ENCODE data around the gene ANKRD42.

ANKRD42 gene

DNA sequence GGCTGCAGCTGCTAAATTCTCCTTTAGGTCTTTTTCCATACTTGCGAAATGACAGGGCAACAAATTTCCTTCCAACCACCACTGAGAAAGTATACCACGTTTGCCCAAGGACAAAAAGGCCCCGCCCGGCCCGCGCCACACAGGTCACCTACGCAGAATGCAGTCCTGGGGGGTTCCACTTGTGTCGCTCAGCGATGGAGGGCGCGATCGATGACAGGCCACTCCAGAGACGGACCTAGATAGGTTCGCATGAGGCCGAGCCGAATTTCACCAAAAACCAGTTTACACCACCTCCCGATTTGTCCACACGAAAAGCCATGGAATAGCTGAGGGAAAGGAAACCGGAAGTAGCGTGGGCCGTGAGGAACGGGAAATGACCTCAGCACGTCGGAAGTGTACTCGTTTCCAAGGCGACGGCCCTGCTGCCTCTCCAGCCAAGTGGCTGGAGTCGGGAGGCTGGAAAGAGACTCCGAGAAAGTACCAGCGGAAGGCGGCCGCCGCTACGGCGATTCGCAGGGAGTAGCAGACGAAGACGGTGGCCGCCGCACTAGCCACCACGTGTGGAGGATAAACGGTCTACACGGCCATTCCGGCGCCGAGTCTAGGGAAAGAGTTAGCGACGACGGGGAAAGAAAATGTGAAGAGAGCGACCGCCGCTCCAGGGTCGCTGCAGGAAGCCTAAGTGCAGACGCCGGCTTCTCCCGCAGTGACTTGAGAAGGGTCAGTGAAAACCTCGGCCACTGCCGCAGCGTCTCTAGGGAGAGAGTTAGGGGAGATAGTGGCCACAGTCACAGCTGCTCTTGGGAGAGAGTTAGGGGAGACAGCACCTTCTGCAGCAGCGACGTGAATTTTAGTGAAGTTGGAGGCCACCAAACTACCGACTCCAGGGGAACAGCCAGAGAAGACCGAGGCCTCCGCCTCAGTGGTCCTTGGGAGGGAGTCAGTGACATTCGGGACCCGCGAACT lies at the start of gene ANKRD42:
TSS of gene ANKRD42 (plus strand) at position 398 of the 966 bp plus-strand sequence. CDS start 959 bp downstream, outside the sequence.
- DNase-seq (ENCODE audit: low read depth): peak; percentile 97

DNA sequence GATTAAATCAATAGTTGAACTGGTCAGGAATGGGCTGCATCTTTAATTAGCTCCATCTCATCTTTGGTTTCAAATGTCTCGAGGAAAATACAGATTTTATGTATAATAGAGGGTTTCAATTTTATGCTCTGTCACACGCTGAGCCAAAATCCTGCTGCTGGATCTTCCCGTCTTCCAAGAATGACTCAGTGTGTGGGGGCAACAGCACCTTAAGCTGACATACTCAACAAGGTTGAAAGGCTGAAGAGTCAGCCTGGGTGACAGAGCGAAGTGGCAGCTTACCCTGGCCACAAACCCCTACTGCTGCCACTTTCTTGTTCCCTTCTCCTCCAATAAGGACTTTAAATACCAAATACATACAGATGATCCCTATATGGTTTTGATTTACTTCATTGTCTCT lies 45.6 kb upstream of the ANKRD42 start:
- peak; percentile 24 for DNase-seq (ENCODE audit: low read depth)

DNA sequence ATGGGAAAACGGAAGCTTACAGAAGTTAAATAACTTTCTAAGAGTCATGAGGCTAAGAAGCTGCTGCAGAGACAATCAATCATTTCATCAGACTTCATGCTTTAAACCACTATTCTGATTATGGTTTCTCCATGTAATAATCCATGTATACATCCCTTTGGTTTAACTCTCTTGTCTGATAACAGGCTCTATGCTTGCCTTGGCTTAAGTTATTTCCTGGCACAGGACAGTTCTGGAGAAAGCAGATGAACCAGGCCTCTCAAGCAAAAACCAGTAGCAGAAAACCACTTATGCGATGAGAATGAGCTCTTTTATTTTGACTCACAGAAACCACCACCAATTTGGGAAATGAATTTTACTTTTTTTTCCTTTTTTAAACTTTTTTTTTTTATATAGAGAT lies 43.1 kb upstream of the ANKRD42 start:
- DNase-seq (ENCODE audit: low read depth): no peak

DNA sequence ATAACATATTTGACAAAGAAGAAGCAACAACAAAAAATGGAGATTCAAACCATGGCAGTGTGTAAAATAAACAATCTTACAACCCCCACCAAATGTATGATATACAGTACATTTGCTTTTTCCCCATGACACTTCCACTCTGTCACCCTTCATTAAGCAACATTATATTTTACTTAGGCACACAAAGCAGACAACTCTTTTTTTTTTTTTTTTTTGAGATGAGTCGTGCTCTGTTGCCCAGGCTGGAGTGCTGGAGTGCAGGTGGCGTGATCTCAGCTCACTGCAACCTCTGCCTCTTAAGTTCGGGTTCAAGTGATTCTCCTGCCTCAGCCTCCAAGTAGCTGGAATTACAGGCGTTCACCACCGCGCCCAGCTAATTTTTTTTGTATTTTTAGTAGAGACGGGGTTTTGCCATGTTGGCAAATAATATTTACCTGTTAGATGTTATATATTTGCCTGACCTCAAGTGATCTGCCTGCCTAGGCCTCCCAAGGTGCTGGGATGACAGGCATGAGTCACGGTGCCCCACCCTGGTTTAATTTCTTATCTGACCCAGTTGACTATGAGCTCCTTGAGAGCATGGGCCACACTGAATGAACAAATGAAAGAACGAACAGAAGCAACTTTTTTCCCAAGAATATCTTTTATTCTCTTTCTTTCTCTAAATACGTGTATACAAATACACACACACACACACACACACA lies 42.1 kb upstream of the ANKRD42 start:
- DNase-seq (ENCODE audit: low read depth): peak; percentile 34

DNA sequence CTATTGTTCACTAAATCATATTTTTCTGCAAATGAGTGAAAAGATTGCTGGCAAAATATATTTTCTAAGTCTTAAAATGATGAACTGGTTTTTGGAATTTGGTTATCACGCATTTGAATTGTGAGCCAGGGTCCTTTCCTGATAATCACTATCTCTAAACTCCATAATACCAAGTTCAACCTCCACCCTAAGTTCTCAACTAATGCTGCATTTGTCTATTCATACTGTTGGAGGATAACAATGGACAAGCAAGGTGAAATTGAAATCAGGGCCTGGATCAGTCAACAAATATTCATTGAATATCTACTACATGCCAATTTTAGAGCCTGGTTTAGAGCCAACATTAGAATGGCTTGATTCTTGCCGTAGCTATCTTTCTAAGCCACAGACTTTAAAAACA lies 41.2 kb upstream of the ANKRD42 start:
- DNase-seq (ENCODE audit: low read depth): no peak

DNA sequence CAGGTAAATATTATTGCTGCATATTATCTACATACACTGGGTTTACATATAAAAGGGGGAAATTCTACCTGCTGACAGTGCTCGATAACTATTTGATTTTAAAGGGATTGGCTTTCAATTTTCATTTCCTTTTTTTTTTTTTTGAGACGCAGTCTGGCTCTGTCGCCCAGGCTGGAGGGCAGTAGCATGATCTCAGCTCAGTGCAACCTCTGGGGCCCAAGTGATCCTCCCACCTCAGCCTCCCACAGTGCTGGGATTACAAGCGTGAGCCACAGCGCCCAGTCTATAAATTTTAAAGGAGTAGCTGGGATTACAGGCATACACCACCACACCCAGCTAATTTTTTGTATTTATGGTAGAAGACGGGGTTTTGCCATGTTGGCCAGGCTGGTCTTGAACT lies 39.7 kb upstream of the ANKRD42 start:
- DNase-seq (ENCODE audit: low read depth): no peak

DNA sequence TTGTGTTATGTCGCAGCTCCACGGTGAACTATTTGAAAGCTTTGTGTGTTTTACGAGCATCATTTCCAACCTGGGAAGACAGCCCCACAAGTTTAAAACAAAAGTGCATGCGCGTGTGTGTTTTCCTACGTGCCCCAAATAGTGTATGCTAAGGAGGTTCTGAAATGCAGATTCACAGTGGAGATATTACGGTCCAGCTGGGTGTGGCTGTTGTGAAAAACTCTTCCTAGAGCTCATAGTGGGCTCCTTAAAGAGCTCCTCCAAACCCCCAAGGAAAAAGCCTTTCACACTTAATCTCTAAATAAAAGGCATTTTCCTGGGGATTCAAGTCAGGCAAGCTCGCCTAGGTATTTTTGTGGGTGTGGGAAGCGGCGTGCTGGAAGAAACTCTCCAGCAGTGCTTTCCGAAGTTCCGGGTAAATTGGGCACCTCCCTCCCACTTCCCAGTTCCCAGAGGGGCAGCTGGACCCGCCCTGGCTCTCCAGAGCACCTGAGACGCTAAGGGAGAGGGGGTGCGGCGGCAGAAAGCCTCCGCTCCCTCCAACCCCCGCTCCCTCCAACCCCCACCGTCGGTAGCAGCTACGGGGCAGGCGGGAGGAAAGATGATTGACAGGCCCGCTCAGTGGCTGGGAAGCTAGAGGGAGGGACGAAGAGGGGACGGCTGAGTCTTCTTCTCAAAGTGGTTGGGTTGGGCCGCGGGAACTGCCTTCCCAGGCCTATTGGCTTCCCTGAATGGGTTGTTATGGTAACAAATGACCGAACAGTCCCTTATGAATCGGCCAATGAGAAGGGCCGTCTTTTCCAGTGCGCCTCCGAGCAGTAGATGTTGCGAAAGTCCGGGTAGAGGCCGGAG lies 37.1 kb upstream of the ANKRD42 start:
- peak; percentile 100 for DNase-seq (ENCODE audit: low read depth)

DNA sequence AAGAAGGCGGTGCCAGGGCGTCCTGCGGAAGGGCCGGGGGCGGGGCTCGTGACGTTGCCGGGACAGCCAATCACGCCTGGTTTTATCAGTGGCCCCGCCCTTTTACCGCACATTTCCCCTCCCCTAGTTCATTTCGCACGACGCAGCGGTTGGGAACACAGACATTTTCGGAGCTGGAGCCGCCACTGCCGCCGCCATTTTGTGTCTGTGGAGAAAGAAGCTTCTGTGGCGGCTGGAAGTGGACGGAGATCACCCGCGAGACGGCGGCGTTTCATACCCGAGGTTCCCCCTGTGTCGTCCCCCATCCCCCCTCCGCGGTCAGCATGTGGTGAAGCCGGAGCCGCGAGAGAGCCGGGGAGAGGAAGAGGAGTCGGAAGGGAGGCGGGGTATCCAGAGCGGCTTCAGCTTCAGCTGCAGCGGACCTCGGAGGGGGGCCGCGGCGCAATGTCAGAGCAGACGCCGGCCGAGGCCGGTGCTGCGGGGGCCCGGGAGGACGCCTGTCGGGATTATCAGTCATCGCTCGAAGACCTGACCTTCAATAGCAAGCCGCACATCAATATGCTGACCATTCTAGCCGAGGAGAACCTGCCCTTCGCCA lies 36.4 kb upstream of the ANKRD42 start, which contains the start of gene PCF11:
TSS of gene PCF11 (plus strand) at position 136 of the 598 bp plus-strand sequence. CDS start at position 445, 309 bp downstream.
- DNase-seq (ENCODE audit: low read depth): no peak

DNA sequence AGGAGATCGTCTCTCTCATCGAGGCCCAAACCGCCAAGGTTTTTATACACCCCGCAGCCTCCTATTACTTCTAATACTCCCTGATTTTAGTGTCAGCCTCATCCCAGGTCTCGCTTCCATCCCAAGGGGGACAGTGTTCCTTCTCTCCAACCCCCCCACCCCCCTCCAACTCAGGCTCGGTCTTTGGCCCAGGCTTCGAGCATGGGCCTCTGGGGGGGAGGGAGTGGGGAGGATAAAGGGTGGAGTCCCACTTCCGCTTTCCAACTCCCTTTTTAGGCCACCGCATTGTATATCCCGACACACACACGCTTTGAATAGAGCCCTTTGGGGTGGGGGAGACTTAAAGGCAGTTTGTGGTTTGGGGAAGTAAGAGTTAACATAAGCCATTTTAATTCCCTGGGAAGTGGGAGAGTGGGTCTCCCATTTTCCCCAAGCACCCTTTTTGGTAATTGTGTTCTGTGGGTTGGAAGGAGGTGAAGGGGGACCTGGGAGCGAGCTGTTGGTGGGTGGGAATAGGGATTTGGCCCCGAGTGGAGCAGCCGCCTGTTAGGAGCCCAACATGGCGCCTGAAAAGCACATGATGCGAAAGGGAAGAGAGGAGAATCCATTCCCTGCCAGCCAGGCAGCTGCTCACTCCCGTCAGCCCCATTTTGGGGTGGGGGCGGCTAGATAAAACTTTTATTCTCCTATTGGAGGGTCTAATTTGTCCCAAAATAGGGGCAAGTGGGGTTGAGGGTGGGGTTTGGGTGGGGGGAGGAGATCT lies 35.7 kb upstream of the ANKRD42 start:
- DNase-seq (ENCODE audit: low read depth): peak; percentile 66

DNA sequence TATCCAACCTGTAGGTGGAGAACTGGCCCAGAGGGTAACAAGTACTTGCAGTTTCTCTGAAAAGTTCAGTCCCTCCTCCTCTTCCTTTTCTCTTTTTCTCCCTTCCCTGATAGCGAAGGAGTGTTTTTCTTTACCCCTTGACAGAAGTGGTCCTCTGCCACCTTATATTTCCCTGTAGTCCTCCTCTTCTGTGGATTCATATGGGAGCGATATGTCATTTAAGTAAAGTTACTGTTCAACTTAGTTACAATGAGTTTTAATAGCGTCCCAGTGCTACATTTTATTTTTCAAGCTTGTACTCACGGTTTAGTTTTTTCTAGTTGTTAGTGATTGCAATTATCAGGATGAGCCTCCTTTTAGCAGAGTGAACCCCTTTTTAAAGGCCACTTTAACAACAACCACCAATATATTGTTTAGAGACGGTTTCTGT lies 35.1 kb upstream of the ANKRD42 start:
- DNase-seq (ENCODE audit: low read depth): no peak

DNA sequence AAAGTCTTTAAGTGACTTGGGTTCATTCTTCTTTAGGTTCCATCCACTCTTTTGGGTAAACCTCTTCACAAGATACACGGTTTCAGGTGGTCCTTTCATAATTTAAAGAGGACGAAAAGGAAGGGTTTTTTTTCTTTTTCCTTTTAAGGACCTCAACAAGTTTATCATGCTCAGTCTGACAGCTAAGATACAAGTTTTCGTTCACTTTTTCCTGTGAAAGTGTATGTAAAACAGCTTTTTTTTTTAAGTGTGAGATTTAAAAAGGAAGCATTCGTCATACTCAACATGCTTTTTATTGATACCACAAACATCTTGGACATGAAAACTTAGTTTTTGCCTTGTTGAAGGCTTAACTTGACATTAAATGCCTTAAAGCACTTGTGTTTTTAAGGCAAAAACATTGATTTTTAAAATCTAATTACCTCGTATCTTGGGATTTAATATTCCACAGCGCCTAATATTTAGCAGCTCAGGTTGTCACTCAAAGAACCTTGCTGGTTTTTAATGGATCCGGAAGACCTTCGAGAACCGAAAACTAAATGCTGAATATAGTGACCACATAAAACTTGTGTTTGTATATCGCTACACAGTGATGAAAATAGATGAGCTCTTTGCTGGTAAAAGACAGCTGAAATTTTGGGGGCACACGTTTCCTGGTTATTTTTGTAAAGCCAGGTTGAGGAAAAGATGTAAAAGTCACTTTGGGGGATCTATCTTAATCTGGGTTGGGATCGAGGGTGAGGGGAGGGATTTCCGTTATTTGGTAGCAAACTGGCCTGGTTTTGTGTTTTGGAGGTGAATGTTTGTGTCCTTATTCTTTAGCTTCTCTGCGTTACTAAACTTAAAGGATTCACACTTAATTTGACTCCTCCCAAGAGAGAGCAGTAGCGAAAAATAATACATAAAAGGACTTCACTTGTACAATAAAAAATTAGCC lies 34.3 kb upstream of the ANKRD42 start:
- DNase-seq (ENCODE audit: low read depth): no peak

DNA sequence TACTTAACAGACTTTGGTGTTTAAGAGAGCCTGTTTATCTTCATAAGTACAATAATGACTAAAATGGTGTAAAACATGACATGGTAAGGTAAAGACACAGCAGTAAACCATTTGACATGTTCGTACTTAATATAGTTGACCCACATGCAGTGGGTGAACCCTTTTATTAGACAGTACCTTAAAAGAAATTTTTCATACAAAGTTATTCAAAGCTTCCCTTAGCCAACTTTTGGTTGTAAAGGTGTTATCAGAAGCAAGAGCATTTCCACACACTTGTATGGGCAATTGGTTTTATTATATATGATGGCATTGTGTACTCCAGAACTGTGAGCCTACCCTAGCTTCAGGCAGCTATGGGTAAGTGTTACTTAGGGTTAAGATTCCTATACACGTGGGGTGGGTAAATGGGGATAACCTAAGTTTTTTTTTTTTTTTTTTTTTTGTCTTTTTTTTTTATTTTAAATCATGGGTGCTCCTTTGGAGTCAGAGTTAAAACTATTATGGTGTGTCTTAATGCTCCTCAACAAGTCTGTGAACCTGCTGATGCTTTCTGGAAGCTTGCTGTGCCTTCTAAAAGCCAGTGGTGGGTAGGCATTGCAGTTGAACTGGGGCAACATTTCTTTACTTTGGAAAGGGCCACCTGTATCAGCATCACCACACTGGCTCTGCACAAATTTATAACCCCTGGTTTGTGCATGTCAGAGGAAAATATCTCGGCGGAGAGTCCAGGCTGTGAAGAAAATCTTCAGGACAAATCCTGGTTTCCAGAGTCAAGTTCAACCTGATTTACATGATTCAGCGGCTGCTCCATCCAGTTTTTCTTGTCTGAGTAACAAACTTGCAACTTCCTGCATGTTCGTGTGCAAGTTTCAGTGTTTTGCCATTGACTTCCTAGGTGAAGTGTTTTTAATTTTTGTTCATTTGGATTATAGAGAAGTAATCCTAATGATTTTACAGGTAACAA lies 33.3 kb upstream of the ANKRD42 start:
- DNase-seq (ENCODE audit: low read depth): peak; percentile 68

DNA sequence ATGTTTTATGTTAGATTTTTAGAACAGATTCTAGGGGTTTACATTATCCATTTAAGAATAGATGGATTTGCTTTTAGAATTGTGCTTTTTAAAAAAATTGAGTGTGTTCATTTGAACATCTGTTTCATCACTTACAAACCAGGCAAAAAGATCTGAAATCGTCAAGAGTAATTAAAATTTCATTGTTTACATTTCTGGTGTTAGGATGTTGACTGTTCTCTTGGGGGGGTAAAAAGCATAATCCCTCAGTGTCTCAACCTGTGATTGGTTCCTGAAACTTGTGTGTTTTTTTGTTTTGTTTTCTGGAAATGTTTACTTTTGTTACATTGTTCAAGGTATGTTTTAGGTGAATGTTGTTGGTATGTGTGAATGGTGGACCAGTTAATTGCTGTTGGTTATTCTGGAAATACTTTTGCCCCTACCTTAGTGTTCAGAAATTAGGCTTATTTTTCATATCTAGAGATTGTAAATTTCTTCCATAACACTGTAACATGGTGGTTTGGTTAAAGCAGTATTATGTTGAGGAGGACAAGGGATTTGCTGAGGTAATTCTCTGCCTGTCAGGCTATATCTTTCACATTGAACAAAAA lies 31.8 kb upstream of the ANKRD42 start:
- no peak for DNase-seq (ENCODE audit: low read depth)

DNA sequence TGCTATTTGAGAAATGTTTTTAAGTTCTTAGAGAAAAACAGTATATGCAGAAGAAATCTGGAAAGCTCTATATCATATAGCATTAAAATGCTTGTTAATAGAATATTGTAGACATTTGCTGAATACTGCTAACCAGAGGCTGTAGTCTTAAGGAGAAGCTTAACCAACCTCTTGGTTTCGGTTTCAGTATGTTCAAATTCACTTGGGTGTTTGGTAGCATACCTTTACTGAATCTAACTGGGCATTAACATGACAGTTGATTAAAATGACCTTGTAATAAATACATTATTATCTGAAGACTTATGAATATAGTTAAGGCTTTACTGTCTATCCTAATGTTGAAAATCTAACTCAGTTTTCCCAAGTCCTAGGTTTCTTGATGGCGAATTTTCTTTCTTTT lies 31.1 kb upstream of the ANKRD42 start:
- no peak for DNase-seq (ENCODE audit: low read depth)

DNA sequence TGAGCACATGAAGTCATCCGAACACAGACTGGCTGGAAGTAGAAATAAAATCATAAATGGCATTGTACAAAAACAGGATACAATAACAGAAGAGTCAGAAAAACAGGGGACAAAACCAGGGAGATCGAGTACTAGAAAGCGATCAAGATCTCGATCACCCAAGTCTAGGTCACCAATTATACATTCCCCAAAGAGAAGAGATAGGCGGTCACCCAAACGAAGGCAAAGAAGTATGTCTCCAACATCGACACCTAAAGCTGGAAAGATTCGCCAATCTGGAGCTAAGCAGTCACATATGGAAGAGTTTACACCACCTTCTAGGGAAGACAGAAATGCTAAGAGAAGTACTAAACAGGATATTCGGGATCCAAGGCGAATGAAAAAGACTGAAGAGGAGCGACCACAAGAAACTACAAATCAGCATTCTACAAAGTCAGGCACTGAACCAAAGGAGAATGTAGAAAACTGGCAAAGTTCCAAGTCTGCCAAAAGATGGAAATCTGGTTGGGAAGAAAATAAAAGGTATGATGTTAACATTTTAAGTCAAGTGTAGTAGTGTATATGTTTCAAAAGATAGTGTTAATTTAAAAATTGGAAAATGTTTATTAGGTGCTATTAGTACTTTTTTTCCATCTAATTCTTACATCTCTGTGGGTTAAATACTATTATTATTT lies 27.2 kb upstream of the ANKRD42 start:
- no peak for DNase-seq (ENCODE audit: low read depth)

DNA sequence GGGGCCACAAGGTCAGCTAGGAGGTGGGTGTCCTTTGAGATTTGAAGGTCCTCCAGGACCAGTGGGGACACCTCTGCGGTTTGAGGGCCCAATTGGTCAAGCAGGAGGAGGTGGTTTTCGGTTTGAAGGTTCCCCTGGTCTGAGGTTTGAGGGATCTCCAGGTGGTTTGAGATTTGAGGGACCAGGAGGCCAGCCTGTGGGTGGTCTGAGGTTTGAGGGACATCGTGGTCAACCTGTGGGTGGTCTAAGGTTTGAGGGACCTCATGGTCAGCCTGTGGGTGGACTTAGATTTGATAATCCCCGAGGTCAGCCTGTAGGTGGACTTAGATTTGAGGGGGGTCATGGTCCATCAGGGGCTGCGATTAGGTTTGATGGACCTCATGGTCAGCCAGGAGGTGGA lies 24.8 kb upstream of the ANKRD42 start:
- DNase-seq (ENCODE audit: low read depth): no peak

DNA sequence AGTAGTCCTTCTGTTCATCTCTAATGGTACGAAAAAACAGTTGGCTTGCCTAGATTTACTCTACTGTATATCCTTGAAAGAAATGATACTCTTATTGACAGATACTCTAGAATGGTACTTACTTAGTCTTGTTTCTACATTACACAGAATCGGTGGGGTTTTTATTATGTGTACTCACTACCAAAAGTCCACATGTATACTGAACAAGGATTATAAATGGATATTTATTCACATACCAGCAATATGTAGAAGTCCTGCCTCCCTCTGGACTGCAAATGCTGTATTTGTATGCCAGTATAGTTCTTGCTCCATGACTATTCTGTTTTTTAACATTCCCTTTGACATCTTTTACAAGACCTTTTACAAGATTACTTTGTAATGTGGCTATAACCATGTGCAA lies 22.6 kb upstream of the ANKRD42 start:
- DNase-seq (ENCODE audit: low read depth): no peak

DNA sequence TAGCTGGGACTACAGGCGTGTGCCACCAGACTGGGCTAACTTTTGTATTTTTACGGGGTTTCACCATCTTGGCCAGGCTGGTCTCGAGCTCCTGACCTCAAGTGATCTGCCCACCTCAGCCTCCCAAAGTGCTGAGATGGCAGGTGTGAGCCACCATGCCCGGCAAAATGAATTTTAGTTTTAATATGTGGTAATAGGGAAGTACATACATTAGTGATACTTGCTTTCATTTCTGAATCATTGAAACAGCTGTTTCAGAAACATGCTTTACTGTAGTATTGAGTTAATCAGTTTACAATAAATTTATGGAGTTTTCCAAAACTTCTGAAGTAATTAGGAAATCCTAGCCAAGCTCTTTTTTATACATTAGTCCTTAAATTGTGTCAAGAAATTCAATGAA lies 21.0 kb upstream of the ANKRD42 start:
- DNase-seq (ENCODE audit: low read depth): no peak
